LNCAP (cell line): ENCODE data around the gene SFXN3.

Source experiments
- TF ChIP-seq, protein P1 (sequence below): fragments of 450-650 bp; IDR thresholded peaks from 2 replicates; pipeline ENCODE4 v1.5.1; 2017; ENCODE audit warnings: mild to moderate bottlenecking

The SFXN3 gene

DNA sequence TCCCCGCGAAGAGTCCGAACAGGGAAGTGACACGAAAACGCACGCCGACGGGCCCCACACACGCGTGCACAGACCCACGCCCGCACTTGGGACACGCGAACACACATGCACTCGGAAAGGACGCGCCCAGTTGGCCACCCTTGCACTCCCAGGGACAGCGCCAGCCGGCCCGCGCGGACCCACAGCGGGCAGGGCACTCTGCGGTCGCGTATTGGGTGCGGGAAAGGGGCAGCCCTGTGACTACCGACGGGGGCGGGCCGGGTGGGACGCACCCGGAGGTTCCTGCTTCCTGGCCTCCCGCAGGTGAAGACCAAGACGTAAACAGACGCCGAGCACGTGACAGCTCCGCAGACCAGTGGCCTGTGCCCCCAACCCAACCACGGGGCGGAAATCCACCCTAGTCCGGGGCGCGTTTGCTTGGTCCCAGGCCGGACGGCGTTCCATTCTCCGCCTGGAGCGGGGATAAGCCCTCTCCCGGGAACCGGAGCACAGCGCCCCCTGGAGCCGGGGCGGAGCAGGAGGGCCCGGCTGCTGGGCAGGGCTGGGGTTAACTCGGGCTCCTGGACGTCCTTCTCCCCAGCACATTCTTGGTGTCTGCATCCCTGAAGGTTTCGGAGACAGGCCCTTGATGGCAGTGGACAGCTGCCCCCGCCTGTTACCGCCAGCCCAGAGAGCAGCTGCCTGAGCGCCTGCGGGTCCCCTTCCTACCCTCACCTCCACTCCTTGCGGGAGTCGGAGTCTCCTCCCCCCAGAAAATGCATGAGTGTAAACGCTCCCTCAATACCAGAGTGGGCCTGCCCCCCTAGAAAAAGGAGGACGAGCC lies 33.5 kb upstream of the SFXN3 start:
- TF ChIP-seq, protein P1, sequence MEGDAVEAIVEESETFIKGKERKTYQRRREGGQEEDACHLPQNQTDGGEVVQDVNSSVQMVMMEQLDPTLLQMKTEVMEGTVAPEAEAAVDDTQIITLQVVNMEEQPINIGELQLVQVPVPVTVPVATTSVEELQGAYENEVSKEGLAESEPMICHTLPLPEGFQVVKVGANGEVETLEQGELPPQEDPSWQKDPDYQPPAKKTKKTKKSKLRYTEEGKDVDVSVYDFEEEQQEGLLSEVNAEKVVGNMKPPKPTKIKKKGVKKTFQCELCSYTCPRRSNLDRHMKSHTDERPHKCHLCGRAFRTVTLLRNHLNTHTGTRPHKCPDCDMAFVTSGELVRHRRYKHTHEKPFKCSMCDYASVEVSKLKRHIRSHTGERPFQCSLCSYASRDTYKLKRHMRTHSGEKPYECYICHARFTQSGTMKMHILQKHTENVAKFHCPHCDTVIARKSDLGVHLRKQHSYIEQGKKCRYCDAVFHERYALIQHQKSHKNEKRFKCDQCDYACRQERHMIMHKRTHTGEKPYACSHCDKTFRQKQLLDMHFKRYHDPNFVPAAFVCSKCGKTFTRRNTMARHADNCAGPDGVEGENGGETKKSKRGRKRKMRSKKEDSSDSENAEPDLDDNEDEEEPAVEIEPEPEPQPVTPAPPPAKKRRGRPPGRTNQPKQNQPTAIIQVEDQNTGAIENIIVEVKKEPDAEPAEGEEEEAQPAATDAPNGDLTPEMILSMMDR: peak; percentile 69

DNA sequence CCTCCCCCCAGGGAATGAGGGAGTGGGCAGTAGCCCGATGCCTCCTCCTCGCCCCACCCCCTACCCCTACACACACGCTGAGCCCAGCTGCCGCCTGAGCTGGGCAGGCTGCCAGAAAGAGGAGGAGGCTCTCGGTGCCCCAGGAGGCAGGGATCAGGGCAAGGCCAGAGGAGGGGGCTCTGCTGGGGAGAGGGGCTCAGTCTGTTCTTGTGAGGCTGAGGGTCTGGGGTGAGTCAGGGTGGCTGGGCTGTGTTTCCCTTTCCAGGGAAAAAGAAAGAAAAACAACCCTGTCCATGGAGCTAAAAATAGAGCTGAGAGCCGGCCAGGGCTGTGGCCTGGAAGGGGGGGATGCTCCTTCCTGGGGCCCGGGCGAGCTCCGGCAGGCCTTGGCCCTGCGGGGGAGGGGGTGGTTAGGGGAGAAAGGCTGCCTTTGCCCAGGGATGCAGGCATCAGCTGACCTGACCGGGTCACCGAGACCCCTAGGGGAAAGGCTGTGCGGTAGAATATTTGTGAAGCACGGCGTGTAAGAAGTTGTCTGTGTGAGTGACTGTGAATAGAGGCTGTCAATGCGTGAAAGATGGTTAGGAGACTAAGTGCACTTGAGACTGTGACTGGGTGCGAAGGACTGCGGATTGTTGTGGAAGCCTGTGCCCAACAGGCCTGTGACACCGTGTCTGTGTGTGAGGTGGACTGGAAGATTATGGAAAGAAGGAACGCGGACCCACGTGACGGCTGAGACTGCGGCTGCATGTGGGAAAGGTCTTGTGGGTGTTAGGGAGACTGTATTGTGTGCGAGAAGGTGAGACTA lies 32.6 kb upstream of the SFXN3 start:
- TF ChIP-seq, protein P1: no peak

DNA sequence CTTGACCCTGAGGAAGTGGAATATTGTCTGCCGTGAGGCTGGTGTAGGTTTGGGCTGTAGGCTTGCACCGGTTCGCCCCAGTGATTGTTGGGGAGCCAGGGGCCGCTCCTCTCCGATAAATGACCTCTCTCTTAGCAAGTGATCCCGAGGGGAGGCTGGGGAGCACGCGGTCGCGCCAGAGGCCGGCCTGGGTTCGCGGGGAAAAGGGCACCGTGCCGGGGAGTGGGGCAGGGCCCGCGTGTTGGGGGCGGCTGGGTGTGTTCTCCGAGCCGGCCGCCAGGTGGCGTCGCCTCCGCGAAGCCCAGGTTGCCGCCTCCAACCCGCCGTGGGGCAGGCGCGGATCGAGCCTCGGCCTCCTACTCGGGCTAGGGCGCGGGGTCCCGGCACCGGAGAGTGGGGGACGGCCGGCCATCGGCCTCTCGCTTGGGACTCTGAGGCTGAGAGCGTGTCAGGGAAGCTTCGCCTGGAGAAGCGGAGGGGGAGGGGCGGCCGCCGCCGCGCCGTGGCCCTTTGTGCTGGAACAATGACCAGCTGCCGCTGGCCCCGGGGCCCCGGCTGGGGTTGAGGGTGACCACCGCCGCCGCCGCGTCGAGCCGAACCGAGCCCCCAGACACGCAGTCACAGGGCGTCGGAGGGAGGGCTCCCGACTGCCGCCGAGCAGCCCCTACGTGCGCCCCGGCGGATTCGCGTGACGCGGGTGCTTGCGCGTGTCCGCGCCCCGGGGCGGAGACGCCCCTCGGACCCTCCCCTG lies 31.9 kb upstream of the SFXN3 start:
- TF ChIP-seq, protein P1: peak; percentile 72

DNA sequence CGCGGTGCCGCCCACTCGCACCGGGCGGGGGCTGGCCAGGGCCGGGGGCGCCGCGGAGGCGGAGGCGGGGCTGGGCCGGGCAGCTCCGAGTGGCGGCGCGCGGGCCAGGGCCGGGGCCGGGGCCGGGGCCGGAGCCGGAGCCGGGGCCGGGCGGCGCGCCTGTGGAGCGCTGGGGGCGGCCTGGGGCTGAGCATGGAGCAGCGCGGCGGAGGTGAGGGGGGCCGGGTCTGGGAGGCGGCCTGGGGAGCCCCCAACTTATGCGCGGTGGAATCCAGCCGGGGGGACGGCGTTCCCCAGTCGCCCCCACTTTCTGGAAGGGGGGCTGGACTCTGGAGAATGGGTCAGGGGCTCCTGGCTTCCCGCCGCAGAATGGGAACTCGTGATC lies 31.3 kb upstream of the SFXN3 start, which contains the start of gene LZTS2:
Gene LZTS2 (plus strand): TSS at position 67 of the 385 bp plus-strand sequence. CDS start 2,731 bp downstream, outside the sequence.
- TF ChIP-seq, protein P1: no peak

DNA sequence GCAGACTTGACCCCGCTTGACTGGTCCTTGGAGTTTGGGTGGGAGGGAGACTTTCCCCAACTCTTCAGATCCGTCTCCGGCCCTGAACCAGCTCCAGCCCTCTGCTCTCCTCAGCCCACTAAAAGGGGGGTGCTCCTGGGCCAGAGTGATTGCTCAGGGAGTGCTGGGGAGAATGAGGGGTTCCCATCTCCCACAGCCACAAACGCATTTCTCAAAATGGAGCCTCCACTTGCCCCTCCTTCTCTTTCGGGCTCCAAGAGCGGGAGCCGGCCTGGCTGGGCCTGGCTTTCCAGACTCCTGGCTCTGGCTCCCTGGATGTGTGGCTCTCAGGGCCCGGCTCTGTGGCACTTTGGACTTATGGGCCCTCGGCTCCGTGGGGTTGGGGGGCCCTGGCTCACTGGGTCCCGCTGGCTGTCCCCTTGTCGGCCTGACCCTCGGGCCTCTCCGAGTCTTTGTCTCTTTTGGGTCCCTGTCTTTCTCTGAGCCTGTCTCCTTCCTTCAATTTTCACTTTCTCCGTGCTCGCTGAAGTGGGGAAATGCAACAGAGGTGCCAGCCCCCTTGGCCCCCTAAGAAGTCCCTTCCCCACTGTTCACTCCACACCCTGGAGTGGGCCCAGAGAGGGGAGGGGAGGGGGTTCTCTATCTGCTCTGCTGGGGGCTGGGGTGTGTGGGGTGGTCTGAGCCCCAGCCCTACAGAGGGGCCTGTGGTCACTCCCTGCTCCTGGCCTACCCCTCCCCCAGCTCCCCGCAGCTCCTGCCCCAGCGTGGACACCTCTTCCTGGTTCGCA lies 30.7 kb upstream of the SFXN3 start:
- TF ChIP-seq, protein P1: no peak

DNA sequence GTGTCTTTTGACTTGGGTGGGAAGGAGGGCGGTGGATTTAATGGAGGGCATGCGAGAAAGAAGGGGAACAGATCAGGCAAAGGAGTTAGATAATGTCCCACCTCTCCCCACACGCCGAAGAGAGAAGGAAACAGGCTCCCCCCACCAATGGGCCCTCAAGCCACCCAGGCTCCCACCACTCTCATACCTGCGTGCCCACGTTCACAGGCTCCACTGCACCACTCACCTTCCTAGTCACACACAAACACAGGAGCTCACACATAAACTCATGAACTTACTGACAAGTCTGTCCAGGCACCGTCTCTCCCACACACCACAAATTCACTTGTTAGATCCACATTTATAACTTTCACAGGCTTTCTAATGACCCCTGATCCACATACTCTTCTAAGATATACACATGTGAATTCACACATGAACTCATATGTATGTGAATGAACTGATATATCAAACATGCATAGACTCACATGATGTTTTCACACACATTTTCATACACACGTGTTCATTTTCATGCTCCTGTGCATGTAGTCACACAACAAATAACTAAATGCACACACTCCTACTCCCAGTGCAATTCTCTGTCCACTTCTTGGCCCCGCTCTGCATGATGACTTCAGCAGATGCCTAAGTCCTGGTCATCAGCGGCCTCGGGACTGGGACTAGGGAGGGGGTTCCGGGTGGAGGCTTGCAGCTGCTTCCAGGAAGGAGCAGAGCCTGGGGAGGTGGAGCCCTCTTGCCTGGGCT lies 29.9 kb upstream of the SFXN3 start:
- TF ChIP-seq, protein P1: no peak
